Astrocyte of the cerebellum (primary cell): ENCODE data around the gene PLPP7.

Experiments
- DNase-seq: peaks from one replicate; pipeline ENCODE4 v3.0.0-alpha.2; 2011; ENCODE audit warnings: low read depth
- H3K4me3 ChIP-seq: 2 replicates; pipeline ENCODE4 v1.5.1; 2011; ENCODE audit warnings: mild to moderate bottlenecking, low read depth, low read length, moderate library complexity
- CTCF ChIP-seq: IDR thresholded peaks from 2 replicates; pipeline ENCODE4 v1.5.1; 2012; ENCODE audit warnings: low read length, low read depth, moderate library complexity, mild to moderate bottlenecking; ENCODE audit errors: missing control alignments
- in situ Hi-C: cut with HindIII; loops from 2 replicates; pipeline ENCODE4 v1.10.0; 2017; ENCODE audit warnings: low sequenced_read_pairs

The PLPP7 gene

GRCh38 chr9:131254626-131255025, 34.9 kb upstream of the PLPP7 start:
- in situ Hi-C loops = no loop called here
- no peak for TF ChIP-seq CTCF
- DNase-seq = no peak
- no peak overlapping the region for H3K4me3 ChIP-seq

DNA sequence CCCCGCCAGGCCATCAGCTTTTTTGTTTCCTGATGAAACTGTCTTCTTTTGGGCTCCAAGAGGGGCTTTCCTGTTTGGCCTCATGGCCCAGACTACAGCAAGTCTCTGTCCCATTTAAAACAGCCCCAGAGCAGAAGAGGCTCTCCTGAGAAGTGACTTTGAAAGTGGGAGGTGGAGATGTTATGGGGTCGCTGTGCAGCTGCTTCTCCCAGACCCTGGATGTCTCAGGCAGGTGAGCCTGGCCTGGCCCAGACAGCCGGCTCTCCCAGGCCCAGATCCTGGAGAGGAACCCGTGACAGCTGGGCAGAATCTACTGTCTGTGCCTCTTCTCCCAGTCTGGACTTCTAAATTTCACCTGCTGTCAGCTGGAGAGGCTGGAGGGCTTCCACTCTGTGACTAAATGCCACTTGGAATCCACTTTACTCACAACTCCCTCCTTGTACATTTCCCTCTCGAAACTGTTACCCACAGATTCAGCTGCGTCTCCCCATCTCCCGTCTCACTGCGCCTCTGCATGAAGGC, 33.8 kb upstream of the PLPP7 start:
- no peak for TF ChIP-seq CTCF
- no peak for DNase-seq
- no peak overlapping the region for H3K4me3 ChIP-seq
- in situ Hi-C loops = no loop called here

DNA sequence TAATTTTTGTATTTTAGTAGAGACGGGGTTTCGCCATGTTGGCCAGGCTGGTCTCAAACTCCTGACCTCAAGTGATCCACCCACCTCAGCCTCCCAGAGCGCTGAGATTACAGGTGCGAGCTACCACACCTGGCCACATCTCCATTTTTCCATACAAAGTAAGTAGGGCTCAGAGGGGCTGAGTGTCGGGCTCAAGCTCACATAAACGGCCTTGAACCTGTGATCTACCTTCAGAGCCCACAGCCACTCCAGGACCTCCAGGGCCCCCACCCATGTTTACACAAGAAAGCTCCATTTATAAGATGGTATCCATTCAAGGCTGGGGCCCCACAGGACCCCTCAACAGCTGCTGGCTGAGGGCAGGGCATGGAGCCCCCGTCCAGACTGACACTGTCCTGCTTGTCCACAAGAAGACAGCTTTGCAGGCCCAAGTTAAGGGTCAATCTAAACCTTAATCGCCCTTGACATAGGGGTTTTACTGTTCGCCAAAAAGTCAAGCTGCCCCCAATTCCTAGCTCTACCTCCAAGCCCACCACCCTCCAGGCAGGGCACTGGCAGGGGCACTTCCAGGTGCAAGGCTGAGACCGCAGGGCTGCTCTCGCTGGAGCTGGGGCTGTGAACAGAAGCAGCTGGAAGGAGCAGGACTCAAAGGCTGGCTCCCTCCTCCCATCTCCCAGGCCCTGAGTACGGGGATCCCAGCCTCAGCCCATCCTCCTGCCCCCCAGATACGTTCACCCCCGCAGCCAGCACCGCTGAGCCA, 32.1 kb upstream of the PLPP7 start:
- H3K4me3 ChIP-seq = no peak overlapping the region
- no peak for TF ChIP-seq CTCF
- no peak for DNase-seq
- in situ Hi-C loops = no loop called here

GRCh38 chr9:131258186-131258585, 31.3 kb upstream of the PLPP7 start:
- DNase-seq = no peak
- no peak for TF ChIP-seq CTCF
- no peak overlapping the region for H3K4me3 ChIP-seq
- in situ Hi-C loops = no loop called here

DNA sequence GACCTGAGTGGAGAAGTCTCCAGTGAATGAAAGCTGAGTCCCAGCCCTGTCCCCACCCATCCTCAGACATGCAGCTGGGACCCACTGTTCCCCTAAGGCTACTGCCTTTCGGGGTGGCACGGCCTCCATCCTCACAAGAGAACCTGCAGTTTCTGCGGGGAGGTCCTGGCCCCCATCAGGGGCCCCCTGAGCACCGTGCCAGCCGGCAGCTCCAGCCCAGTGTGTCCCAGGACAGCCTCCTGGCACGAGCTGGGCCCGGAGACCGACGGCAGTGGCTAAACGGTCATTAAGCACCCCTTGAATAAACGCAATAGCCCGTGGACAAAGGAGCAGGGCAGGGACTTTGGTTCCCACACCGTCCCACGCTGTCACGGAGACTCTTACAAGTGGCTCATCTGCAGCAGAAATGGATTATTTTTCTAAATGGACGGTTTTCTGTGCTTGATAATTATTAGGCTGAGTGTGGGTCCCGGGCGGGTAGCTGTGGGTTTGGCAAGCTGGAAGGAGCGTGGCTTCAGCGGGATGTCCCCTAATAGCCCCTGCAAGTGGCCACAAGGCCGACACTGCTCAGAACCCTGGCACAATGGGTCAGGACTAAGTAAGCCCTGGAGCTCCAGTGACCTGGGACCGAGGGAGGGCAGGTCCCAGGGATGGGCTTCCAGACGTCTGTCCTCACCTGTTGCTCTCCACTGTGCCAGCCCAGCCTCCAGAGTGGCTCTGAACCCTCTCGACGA, 30.7 kb upstream of the PLPP7 start:
- no peak for TF ChIP-seq CTCF
- H3K4me3 ChIP-seq = no peak overlapping the region
- no peak for DNase-seq
- in situ Hi-C loops = no loop called here

- DNase-seq = no peak
- H3K4me3 ChIP-seq = no peak overlapping the region
- in situ Hi-C loops = no loop called here
- no peak for TF ChIP-seq CTCF
Observed at GRCh38 chr9:131259432-131259898, 30.1 kb upstream of the PLPP7 start.
